ENCODE measurements around the gene TGFBR2.

DNA sequence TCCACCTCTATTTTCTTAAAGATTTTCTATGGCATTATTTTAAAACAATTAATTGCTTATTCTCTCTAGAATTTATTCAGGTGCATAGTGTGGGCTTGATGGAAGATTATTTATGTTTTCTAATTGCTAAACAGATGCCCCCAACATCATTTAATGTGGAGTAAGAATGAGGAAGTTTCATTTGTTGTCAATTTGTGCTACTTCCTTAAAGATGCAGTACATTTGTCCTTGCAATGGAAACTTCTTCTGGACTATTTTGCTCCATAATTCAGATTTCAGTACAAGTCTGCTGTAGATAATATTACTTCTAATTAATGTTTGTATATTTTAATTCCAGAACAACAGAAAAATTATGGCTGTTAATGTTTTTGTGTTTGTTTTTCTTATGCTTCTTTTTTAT, 104.8 kb downstream of the TGFBR2 start:
- TF ChIP-seq, protein P1, sequence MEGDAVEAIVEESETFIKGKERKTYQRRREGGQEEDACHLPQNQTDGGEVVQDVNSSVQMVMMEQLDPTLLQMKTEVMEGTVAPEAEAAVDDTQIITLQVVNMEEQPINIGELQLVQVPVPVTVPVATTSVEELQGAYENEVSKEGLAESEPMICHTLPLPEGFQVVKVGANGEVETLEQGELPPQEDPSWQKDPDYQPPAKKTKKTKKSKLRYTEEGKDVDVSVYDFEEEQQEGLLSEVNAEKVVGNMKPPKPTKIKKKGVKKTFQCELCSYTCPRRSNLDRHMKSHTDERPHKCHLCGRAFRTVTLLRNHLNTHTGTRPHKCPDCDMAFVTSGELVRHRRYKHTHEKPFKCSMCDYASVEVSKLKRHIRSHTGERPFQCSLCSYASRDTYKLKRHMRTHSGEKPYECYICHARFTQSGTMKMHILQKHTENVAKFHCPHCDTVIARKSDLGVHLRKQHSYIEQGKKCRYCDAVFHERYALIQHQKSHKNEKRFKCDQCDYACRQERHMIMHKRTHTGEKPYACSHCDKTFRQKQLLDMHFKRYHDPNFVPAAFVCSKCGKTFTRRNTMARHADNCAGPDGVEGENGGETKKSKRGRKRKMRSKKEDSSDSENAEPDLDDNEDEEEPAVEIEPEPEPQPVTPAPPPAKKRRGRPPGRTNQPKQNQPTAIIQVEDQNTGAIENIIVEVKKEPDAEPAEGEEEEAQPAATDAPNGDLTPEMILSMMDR (IDR thresholded peaks at IDR 0.05 in 2 of 3, conservative IDR thresholded peaks at IDR 0.05 in 1 of 3; ENCODE audit: borderline replicate concordance in 1 of 3, insufficient read depth in 1 of 3, low read depth in 2 of 3, low read length in 2 of 3) = no peak
- TF ChIP-seq, protein P2, sequence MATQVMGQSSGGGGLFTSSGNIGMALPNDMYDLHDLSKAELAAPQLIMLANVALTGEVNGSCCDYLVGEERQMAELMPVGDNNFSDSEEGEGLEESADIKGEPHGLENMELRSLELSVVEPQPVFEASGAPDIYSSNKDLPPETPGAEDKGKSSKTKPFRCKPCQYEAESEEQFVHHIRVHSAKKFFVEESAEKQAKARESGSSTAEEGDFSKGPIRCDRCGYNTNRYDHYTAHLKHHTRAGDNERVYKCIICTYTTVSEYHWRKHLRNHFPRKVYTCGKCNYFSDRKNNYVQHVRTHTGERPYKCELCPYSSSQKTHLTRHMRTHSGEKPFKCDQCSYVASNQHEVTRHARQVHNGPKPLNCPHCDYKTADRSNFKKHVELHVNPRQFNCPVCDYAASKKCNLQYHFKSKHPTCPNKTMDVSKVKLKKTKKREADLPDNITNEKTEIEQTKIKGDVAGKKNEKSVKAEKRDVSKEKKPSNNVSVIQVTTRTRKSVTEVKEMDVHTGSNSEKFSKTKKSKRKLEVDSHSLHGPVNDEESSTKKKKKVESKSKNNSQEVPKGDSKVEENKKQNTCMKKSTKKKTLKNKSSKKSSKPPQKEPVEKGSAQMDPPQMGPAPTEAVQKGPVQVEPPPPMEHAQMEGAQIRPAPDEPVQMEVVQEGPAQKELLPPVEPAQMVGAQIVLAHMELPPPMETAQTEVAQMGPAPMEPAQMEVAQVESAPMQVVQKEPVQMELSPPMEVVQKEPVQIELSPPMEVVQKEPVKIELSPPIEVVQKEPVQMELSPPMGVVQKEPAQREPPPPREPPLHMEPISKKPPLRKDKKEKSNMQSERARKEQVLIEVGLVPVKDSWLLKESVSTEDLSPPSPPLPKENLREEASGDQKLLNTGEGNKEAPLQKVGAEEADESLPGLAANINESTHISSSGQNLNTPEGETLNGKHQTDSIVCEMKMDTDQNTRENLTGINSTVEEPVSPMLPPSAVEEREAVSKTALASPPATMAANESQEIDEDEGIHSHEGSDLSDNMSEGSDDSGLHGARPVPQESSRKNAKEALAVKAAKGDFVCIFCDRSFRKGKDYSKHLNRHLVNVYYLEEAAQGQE (IDR thresholded peaks at IDR 0.05; ENCODE audit: low read depth) = no peak
- TF ChIP-seq EZH2 (IDR thresholded peaks at IDR 0.05) (no peak), POLR2A (IDR thresholded peaks at IDR 0.05; ENCODE audit: borderline replicate concordance, extremely low read depth, insufficient read depth, insufficient read length) (no peak), ZNF274 (IDR thresholded peaks at IDR 0.05; ENCODE audit: low read depth, low read length) (no peak), POLR2AphosphoS5 (IDR thresholded peaks at IDR 0.05; ENCODE audit: low read depth, low read length) (no peak), SRF (IDR thresholded peaks at IDR 0.05; ENCODE audit: low read depth) (no peak), SP1 (IDR thresholded peaks at IDR 0.05; ENCODE audit: low read depth) (no peak), YY1 (IDR thresholded peaks at IDR 0.05; ENCODE audit: extremely low read depth, insufficient replicate concordance, low read depth, low read length) (no peak), SIN3A (IDR thresholded peaks at IDR 0.05; ENCODE audit: low read depth) (no peak), ZFX (IDR thresholded peaks at IDR 0.05) (no peak), JUND (IDR thresholded peaks at IDR 0.05) (no peak)
- TF ChIP-seq, protein P3, sequence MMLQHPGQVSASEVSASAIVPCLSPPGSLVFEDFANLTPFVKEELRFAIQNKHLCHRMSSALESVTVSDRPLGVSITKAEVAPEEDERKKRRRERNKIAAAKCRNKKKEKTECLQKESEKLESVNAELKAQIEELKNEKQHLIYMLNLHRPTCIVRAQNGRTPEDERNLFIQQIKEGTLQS (IDR thresholded peaks at IDR 0.05) = no peak
- TF ChIP-seq, protein P4, sequence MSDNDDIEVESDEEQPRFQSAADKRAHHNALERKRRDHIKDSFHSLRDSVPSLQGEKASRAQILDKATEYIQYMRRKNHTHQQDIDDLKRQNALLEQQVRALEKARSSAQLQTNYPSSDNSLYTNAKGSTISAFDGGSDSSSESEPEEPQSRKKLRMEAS (IDR thresholded peaks at IDR 0.05) = no peak
